Measurements from ENCODE around the gene FOXO3. TPM values are rescaled to one million over a fixed set of nuclear protein-coding genes. Genes with fewer than 3 reads are reported as not detected.

FOXO3 gene
- total and polyA plus RNA-seq, 2 of the 8 experiments (the other 6 are each of a cell fraction or from before 2014, with no cell fraction given): 13.1 to 19.3 TPM

DNA sequence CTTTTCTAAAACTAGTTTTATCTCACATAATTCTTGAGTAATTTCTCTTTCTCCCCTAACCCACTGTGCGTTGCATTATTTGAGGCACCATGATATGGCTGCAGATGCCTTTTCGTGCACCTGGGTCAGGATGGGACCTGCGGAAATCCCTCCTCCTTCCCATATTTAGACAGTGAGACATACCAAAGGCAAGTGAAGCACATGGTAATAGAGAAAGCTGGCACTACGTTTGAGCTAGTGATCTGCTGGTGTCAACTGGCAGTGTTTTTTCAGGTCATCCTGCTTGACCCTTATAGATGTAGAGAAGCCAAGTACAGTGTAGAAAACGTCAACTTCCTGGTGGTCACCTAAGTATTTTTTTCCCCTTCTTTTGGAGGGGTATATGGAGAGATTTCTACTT lies 71.7 kb downstream of the FOXO3 start:
- Histone ChIP-seq H3K4me1 (replicated peaks in 1 of 4; ENCODE audit: control insufficient read depth in 3 of 4, insufficient read depth in 4 of 4, low read length in 3 of 4) (peaks cover 0 to 15% (median 3%) of the 10 kb centered on the region in 4 experiments; a peak in 3 of 7 replicates), H2AFZ (ENCODE audit: low read length) (no peak overlapping the region), H3K79me2 (ENCODE audit: control insufficient read depth in 1 of 2, insufficient read depth in 2 of 2, low read length in 2 of 2) (peaks cover 8 to 75% of the 10 kb centered on the region in 2 experiments; a peak in 2 of 4 replicates), H3K79me1 (ENCODE audit: low read depth, low read length) (no peaks in the 10 kb centered on the region; the same call in 1 of the 2 replicates), H2AK5ac (ENCODE audit: low read depth, low read length) (no peak overlapping the region), H4K20me1 (replicated peaks in 1 of 2; ENCODE audit: control insufficient read depth in 1 of 2, insufficient read depth in 2 of 2, low read length in 2 of 2) (peaks cover 0 to 2% of the 10 kb centered on the region in 2 experiments), H3K23me2 (ENCODE audit: low read depth, low read length) (no peaks in the 10 kb centered on the region), H3K9me3 (ENCODE audit: insufficient read depth in 2 of 2, low read depth in 1 of 2, low read length in 1 of 2) (no peaks in the 10 kb centered on the region), H3K9ac (replicated peaks in 1 of 4; ENCODE audit: extremely low read depth in 1 of 4, low read depth in 3 of 4, low read length in 3 of 4) (no peak overlapping the region), H3K4ac (replicated peaks; ENCODE audit: insufficient read length, low read depth, low read length) (no peak overlapping the region), H2BK5ac (ENCODE audit: low read depth, low read length) (no peak overlapping the region), H2BK12ac (ENCODE audit: low read depth, low read length) (no peak overlapping the region), H3K36me3 (ENCODE audit: control insufficient read depth in 2 of 4, insufficient read depth in 4 of 4, low read length in 3 of 4) (0 out of 8 replicates have a peak, but pooled peaks cover 0 to 2% (median 0%) of the 10 kb centered on the region in 4 experiments), H3K27me3 (replicated peaks in 1 of 4; ENCODE audit: control insufficient read depth in 3 of 4, extremely low read depth in 1 of 4, insufficient read depth in 3 of 4, low read length in 3 of 4) (no peaks in the 10 kb centered on the region), H2BK20ac (ENCODE audit: low read length) (no peak overlapping the region), H2BK15ac (ENCODE audit: low read length) (no peak overlapping the region), H3K4me3 (ENCODE audit: extremely low read depth in 1 of 4, insufficient read depth in 2 of 4, low read depth in 3 of 4, low read length in 4 of 4) (no peak overlapping the region), H3K18ac (ENCODE audit: extremely low read depth, low read length) (no peak overlapping the region), H4K91ac (replicated peaks; ENCODE audit: insufficient read length, low read length) (no peak overlapping the region), H3K14ac (ENCODE audit: insufficient read length) (no peak overlapping the region), H3K56ac (replicated peaks; ENCODE audit: insufficient read length, low read depth, low read length) (no peak overlapping the region), H4K5ac (ENCODE audit: insufficient read length, low read depth, low read length) (no peak overlapping the region), H4K8ac (ENCODE audit: extremely low read depth, insufficient read depth, low read length) (no peak overlapping the region), H3K4me2 (ENCODE audit: insufficient read depth in 1 of 2, low read depth in 2 of 2, low read length in 2 of 2) (no peak overlapping the region), H2BK120ac (replicated peaks; ENCODE audit: low read depth, low read length) (no peak overlapping the region), H3K23ac (ENCODE audit: insufficient read length) (no peak overlapping the region), H3K27ac (ENCODE audit: low read depth, low read length) (no peak overlapping the region)
- 85% methylated on average over 5 of the region's 5 CpGs; no CpG with 5 or more reads in 1 of the 2 experiments for WGBS, 2 experiments (ENCODE audit: extremely low coverage in 1 of 2, insufficient coverage in 1 of 2, insufficient read length in 1 of 2, insufficient replicate concordance in 2 of 2, low coverage in 1 of 2, low lambda C conversion rate in 2 of 2, missing lambda C conversion rate in 1 of 2)
- ChIA-PET POLR2A (ENCODE audit: partially characterized antibody) (no interaction called here), CTCF (ENCODE audit: partially characterized antibody) (interaction anchor here (0.6 to 1.2 kb wide), 2 partner anchors 9 to 29 kb away, joined by 3 read pairs; no protein-coding TSS in a partner anchor)
- TF ChIP-seq RNF2 (IDR thresholded peaks at IDR 0.05; ENCODE audit: borderline replicate concordance, low read depth, low read length, missing control alignments, poor library complexity, severe bottlenecking): no peak
- no peak for TF ChIP-seq CHD2 (IDR thresholded peaks at IDR 0.05; ENCODE audit: low read length)
- no peak for TF ChIP-seq PHF8 (conservative IDR thresholded peaks at IDR 0.05; ENCODE audit: low read depth, low read length)
- no peak for TF ChIP-seq RBBP5 (IDR thresholded peaks at IDR 0.05; ENCODE audit: borderline replicate concordance, low read depth, low read length)
- TF ChIP-seq, protein P1, sequence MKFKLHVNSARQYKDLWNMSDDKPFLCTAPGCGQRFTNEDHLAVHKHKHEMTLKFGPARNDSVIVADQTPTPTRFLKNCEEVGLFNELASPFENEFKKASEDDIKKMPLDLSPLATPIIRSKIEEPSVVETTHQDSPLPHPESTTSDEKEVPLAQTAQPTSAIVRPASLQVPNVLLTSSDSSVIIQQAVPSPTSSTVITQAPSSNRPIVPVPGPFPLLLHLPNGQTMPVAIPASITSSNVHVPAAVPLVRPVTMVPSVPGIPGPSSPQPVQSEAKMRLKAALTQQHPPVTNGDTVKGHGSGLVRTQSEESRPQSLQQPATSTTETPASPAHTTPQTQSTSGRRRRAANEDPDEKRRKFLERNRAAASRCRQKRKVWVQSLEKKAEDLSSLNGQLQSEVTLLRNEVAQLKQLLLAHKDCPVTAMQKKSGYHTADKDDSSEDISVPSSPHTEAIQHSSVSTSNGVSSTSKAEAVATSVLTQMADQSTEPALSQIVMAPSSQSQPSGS (IDR thresholded peaks at IDR 0.05; ENCODE audit: low read length): no peak
- no peak for TF ChIP-seq GTF2F1 (IDR thresholded peaks at IDR 0.05; ENCODE audit: borderline replicate concordance, low read depth, low read length)
- no peak for TF ChIP-seq ATF3 (IDR thresholded peaks at IDR 0.05; ENCODE audit: insufficient read depth, low read depth, low read length)
- no peak for TF ChIP-seq SRF (IDR thresholded peaks at IDR 0.05; ENCODE audit: low read depth, low read length)
- TF ChIP-seq TAF1 (IDR thresholded peaks at IDR 0.05; ENCODE audit: low read depth, low read length): no peak
- no peak for TF ChIP-seq TBP (IDR thresholded peaks at IDR 0.05; ENCODE audit: low read depth, low read length)
- FAIRE-seq: no peak
- no peak for DNase-seq (ENCODE audit: low read depth in 1 of 2, low spot score in 2 of 2)
